Measurements from ENCODE around the gene PLXDC2. TPM values are rescaled to one million over a fixed set of nuclear protein-coding genes. Genes with fewer than 3 reads are reported as not detected.

The PLXDC2 gene
- polyA plus RNA-seq, 2 of the 4 experiments (the other 2 are of a cell fraction) = 0.08 to 0.09 TPM

DNA sequence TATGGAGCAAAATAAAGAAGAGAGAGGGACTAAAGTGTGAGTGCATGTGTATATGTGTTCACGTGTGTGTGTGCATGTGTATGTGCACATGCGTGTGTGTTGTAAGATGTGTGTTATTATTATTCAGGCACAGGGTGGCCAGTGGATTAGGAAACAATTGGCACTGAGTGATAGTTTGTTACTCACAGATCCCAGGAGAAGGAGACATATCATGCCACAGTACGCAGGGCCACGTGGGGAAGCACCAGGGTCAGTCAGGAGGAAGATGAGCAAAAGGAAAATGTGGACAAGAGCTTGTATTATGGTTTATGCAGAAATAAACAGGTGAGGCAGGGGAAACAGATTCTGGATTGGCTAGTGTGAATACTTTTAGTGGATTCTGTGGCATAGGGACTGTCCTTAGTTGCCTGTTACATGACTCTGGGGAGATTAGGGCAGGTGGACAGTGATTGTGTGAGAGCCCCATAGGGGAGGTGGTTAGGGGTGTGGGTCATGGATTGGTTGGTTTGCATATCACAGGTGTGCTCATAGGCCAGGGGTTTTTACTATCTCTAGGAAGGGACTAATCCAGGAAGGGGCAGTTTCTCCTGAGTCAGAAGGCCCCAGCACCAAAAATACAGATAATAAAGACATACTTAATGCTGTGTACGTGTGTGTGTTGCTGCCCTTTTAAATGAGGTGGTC is 90.0 kb downstream of the PLXDC2 start:
- ChIA-PET POLR2A (no interaction called here), CTCF (no interaction called here)
- no peak for TF ChIP-seq SMC3 (IDR thresholded peaks at IDR 0.05)
- TF ChIP-seq, protein P1, sequence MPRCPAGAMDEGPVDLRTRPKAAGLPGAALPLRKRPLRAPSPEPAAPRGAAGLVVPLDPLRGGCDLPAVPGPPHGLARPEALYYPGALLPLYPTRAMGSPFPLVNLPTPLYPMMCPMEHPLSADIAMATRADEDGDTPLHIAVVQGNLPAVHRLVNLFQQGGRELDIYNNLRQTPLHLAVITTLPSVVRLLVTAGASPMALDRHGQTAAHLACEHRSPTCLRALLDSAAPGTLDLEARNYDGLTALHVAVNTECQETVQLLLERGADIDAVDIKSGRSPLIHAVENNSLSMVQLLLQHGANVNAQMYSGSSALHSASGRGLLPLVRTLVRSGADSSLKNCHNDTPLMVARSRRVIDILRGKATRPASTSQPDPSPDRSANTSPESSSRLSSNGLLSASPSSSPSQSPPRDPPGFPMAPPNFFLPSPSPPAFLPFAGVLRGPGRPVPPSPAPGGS (IDR thresholded peaks at IDR 0.05) = no peak
- no peak for TF ChIP-seq SREBF2 (IDR thresholded peaks at IDR 0.05)
- TF ChIP-seq HOXB13 (CRISPR knock-in tag; IDR thresholded peaks at IDR 0.05; ENCODE audit: low read depth) = no peak
- no peak for TF ChIP-seq ESRRA (IDR thresholded peaks at IDR 0.05; ENCODE audit: borderline replicate concordance, low read length)
- TF ChIP-seq, protein P2, sequence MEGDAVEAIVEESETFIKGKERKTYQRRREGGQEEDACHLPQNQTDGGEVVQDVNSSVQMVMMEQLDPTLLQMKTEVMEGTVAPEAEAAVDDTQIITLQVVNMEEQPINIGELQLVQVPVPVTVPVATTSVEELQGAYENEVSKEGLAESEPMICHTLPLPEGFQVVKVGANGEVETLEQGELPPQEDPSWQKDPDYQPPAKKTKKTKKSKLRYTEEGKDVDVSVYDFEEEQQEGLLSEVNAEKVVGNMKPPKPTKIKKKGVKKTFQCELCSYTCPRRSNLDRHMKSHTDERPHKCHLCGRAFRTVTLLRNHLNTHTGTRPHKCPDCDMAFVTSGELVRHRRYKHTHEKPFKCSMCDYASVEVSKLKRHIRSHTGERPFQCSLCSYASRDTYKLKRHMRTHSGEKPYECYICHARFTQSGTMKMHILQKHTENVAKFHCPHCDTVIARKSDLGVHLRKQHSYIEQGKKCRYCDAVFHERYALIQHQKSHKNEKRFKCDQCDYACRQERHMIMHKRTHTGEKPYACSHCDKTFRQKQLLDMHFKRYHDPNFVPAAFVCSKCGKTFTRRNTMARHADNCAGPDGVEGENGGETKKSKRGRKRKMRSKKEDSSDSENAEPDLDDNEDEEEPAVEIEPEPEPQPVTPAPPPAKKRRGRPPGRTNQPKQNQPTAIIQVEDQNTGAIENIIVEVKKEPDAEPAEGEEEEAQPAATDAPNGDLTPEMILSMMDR (IDR thresholded peaks at IDR 0.05) = no peak
- TF ChIP-seq HDAC2 (IDR thresholded peaks at IDR 0.05) = no peak
- no peaks in the 10 kb centered on the region for H3K4me1 ChIP-seq
- WGBS (ENCODE audit: missing lambda C conversion rate) = 24% methylated on average over 5 of the region's 5 CpGs
- ATAC-seq (no peak), DNase-seq (ENCODE audit: low read depth in 1 of 2, low spot score in 1 of 2) (no peak), FAIRE-seq (no peak)
- no peak overlapping the region for H3K4me2 ChIP-seq
- no peak overlapping the region for H3K4me3 ChIP-seq
- H3K27ac ChIP-seq = no peak overlapping the region
- H3K9me3 ChIP-seq = no peaks in the 10 kb centered on the region

- H3K4me2 ChIP-seq = no peak overlapping the region
- WGBS (ENCODE audit: missing lambda C conversion rate) = 13% methylated on average over 3 of the region's 3 CpGs
These were observed 92.9 kb downstream of the PLXDC2 start for GRCh38 chr10:19908991-19909696.

More at GRCh38 chr10:19908991-19909696, 92.9 kb downstream of the PLXDC2 start:
- no peak for ATAC-seq
- no peak for FAIRE-seq
- Histone ChIP-seq H3K4me3 (no peak overlapping the region), H3K4me1 (no peaks in the 10 kb centered on the region), H3K27ac (no peak overlapping the region), H3K9me3 (no peaks in the 10 kb centered on the region)
- ChIA-PET POLR2A (no interaction called here), CTCF (no interaction called here)
- TF ChIP-seq HOXB5 (CRISPR knock-in tag; IDR thresholded peaks at IDR 0.05) (no peak), FOXS1 (CRISPR knock-in tag; IDR thresholded peaks at IDR 0.05) (no peak), CBX2 (IDR thresholded peaks at IDR 0.05; ENCODE audit: borderline replicate concordance, low read depth) (no peak), CBX8 (IDR thresholded peaks at IDR 0.05) (no peak), E2F6 (IDR thresholded peaks at IDR 0.05; ENCODE audit: borderline replicate concordance, low read depth) (no peak), RFX5 (IDR thresholded peaks at IDR 0.05) (no peak), MYC (IDR thresholded peaks at IDR 0.05; ENCODE audit: borderline replicate concordance, low read length) (no peak), RARB (CRISPR knock-in tag; IDR thresholded peaks at IDR 0.05) (no peak), ZNF302 (CRISPR knock-in tag; IDR thresholded peaks at IDR 0.05) (no peak), CHD2 (IDR thresholded peaks at IDR 0.05; ENCODE audit: low read length, partially characterized antibody) (no peak), TP53 (CRISPR knock-in tag; IDR thresholded peaks at IDR 0.05) (no peak), FOSB (CRISPR knock-in tag; IDR thresholded peaks at IDR 0.05) (no peak), NR3C1 (IDR thresholded peaks at IDR 0.05) (no peak), ZSCAN20 (CRISPR knock-in tag; IDR thresholded peaks at IDR 0.05) (no peak), HEYL (CRISPR knock-in tag; IDR thresholded peaks at IDR 0.05) (no peak), RCOR1 (IDR thresholded peaks at IDR 0.05; ENCODE audit: low read depth, low read length) (no peak)
- TF ChIP-seq, protein P3, sequence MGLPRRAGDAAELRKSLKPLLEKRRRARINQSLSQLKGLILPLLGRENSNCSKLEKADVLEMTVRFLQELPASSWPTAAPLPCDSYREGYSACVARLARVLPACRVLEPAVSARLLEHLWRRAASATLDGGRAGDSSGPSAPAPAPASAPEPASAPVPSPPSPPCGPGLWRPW (IDR thresholded peaks at IDR 0.05) = no peak
- TF ChIP-seq, protein P4, sequence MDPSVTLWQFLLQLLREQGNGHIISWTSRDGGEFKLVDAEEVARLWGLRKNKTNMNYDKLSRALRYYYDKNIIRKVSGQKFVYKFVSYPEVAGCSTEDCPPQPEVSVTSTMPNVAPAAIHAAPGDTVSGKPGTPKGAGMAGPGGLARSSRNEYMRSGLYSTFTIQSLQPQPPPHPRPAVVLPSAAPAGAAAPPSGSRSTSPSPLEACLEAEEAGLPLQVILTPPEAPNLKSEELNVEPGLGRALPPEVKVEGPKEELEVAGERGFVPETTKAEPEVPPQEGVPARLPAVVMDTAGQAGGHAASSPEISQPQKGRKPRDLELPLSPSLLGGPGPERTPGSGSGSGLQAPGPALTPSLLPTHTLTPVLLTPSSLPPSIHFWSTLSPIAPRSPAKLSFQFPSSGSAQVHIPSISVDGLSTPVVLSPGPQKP (IDR thresholded peaks at IDR 0.05; ENCODE audit: low read depth, low read length) = no peak
- TF ChIP-seq, protein P5, sequence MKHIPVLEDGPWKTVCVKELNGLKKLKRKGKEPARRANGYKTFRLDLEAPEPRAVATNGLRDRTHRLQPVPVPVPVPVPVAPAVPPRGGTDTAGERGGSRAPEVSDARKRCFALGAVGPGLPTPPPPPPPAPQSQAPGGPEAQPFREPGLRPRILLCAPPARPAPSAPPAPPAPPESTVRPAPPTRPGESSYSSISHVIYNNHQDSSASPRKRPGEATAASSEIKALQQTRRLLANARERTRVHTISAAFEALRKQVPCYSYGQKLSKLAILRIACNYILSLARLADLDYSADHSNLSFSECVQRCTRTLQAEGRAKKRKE (CRISPR knock-in tag; IDR thresholded peaks at IDR 0.05; ENCODE audit: low read depth) = no peak
- no peak for DNase-seq (ENCODE audit: low read depth in 1 of 2, low spot score in 1 of 2)

Measured in A549 (cell line).